Lower lobe of right lung (tissue), 2 donors: ENCODE data around the gene RAPGEF4. TPM values are rescaled to one million over a fixed set of nuclear protein-coding genes. Genes with fewer than 3 reads are reported as not detected.
A peak's percentile ranks its signal among the peaks of the same experiment; 100 is the strongest.

Experiments
- ATAC-seq, 2 donors: fragments of 200-7000 bp; cut with Tn5 transposase; one replicate each; pipeline ENCODE4 v1.9.1; 2020 to 2022; ENCODE audit warnings: mild to moderate bottlenecking in 2 of 2, moderate library complexity in 2 of 2
- DNase-seq: peaks from one replicate; pipeline ENCODE4 v3.0.0-alpha.2; 2020
- H3K27ac ChIP-seq: fragments of 200-600 bp; one replicate; pipeline ENCODE4 v1.8.0; 2022
- H3K27me3 ChIP-seq: fragments of 200-600 bp; one replicate; pipeline ENCODE4 v1.8.0; 2022; ENCODE audit warnings: low read depth
- H3K36me3 ChIP-seq: fragments of 200-600 bp; one replicate; pipeline ENCODE4 v1.8.0; 2022; ENCODE audit warnings: mild to moderate bottlenecking
- H3K4me1 ChIP-seq: fragments of 200-600 bp; one replicate; pipeline ENCODE4 v1.8.0; 2022
- H3K4me3 ChIP-seq: fragments of 200-600 bp; one replicate; pipeline ENCODE4 v1.8.0; 2022; ENCODE audit warnings: mild to moderate bottlenecking
- H3K9me3 ChIP-seq: fragments of 200-600 bp; one replicate; pipeline ENCODE4 v1.8.0; 2022
- CTCF ChIP-seq: fragments of 200-600 bp; IDR thresholded peaks from one replicate; pipeline ENCODE4 v1.8.0; 2022; ENCODE audit warnings: antibody characterized with exemption, mild to moderate bottlenecking
- intact Hi-C: fragments of 100-400 bp; cut with DNase I; formaldehyde crosslinking; loops from one replicate; pipeline ENCODE4 v1.11.0; 2022
- total RNA-seq: library from RNA; stranded (reverse); fragmentation: NEBNext Ultra II Directional; extraction: Animal tissue kit (Norgen Biotek cat#: 25700); gene quantifications from one replicate; pipeline ENCODE4 v1.2.1, GENCODE V29; 2021
- donor health status: DM: no; HTN: yes; CAD: no; lungs with severe emphysema.

Gene RAPGEF4
- total RNA-seq, 1 donor from 2014 or later = 14.6 TPM

- ATAC-seq = no peak
- no peaks in the 10 kb centered on the region for H3K9me3 ChIP-seq
Measured at GRCh38 chr2:172855588-172855987, 119.9 kb downstream of the RAPGEF4 start.

DNA sequence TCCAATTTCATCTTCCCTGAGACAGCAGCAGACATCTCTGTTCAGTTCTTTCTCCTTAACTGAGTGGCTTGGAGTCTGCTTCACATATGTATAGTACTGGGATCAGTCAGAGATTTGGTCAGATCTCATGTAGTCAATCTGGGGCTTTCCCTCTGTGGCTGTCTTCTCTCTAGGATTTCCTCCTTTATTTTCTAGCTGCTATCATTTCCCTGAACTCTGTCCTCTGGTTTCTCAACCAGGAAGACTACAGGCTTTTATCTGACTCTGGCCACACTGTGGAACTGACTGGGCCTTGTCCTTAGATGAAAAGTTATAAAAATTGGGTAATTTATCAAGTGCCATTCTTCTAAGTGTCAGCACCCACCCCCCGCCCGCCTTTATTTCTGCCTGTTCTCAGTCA, 121.0 kb downstream of the RAPGEF4 start:
- peaks cover 2% of the 10 kb centered on the region for H3K4me1 ChIP-seq
- intact Hi-C loops = no loop called here
- H3K36me3 ChIP-seq = no peaks in the 10 kb centered on the region
- H3K27me3 ChIP-seq = no peaks in the 10 kb centered on the region
- no peaks in the 10 kb centered on the region for H3K9me3 ChIP-seq
- no peak overlapping the region for H3K27ac ChIP-seq
- no peak for TF ChIP-seq CTCF
- H3K4me3 ChIP-seq = no peak overlapping the region
- DNase-seq (no peak), ATAC-seq (no peak)

More at GRCh38 chr2:172855588-172855987, 119.9 kb downstream of the RAPGEF4 start:
- no peak for DNase-seq
- intact Hi-C loops = no loop called here
- Histone ChIP-seq H3K4me1 (no peaks in the 10 kb centered on the region), H3K36me3 (no peaks in the 10 kb centered on the region), H3K4me3 (no peak overlapping the region), H3K27me3 (no peaks in the 10 kb centered on the region), H3K27ac (no peak overlapping the region)
- TF ChIP-seq CTCF = no peak

GRCh38 chr2:172858473-172858745, 122.8 kb downstream of the RAPGEF4 start:
- H3K27ac ChIP-seq = no peak overlapping the region
- no peak for TF ChIP-seq CTCF
- ATAC-seq = no peak

DNA sequence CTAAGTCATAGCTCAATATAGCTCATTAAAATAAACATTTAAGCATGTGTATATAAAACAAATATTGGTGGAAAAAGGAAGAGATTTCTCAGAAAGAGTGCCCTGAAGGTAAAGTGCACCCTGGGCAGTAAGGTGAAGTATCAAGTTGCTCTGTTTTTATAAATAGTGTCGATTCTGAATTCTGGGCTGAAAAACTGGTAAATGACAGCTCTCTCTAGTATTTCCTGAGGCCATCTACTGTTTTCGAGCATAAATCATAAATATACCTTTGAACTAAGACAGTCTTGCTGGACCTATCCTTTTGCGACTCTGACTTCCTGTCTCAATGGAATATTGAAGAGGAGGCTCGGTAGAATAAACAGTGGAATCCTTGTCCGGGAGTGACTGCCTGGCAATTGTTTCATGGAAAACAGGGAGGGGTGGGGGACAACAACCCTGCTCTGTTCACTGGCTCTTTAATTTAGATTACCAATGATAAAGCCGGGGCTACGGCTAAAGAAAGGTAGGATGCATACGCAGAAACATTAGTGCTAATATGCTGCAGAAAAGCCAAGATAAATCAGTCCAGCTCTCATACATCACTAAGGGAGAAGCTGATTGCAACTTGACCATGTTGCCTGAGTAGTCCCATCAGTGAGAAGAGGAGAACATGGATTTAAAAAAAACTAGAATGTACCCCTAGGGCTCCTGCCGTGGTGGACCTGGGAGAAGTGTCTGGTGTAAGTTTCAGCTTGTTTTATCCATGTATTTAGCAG, 124.1 kb downstream of the RAPGEF4 start:
- intact Hi-C loops = loop anchor here (5.0 kb wide), 1 partner anchor 73 kb away; no protein-coding TSS in a partner anchor
- Histone ChIP-seq H3K36me3 (no peaks in the 10 kb centered on the region), H3K9me3 (no peaks in the 10 kb centered on the region), H3K27ac (no peak overlapping the region), H3K4me3 (peak overlapping the region; percentile 24), H3K27me3 (no peaks in the 10 kb centered on the region), H3K4me1 (peaks cover 7% of the 10 kb centered on the region)
- no peak for ATAC-seq
- DNase-seq = no peak
- no peak for TF ChIP-seq CTCF

More at GRCh38 chr2:172858473-172858745, 122.8 kb downstream of the RAPGEF4 start:
- intact Hi-C loops = no loop called here
- Histone ChIP-seq H3K4me1 (peaks cover 7% of the 10 kb centered on the region), H3K9me3 (no peaks in the 10 kb centered on the region), H3K4me3 (no peak overlapping the region), H3K27me3 (no peaks in the 10 kb centered on the region), H3K36me3 (no peaks in the 10 kb centered on the region)
- DNase-seq = no peak

- Histone ChIP-seq H3K27ac (no peak overlapping the region), H3K4me3 (peak overlapping the region; percentile 24), H3K36me3 (no peaks in the 10 kb centered on the region), H3K4me1 (peaks cover 7% of the 10 kb centered on the region), H3K27me3 (no peaks in the 10 kb centered on the region), H3K9me3 (no peaks in the 10 kb centered on the region)
- intact Hi-C loops = loop anchor here (5.0 kb wide), 1 partner anchor 72 kb away; no protein-coding TSS in a partner anchor
- DNase-seq (no peak), ATAC-seq (no peak)
- no peak for TF ChIP-seq CTCF
Measured at GRCh38 chr2:172860336-172860707, 124.7 kb downstream of the RAPGEF4 start.
